GM23338 (cell line): ENCODE measurements around the gene TRIM44. TPM values are rescaled to one million over a fixed set of nuclear protein-coding genes. Genes with fewer than 3 reads are reported as not detected.

ENCODE experiments used
- ATAC-seq: fragments of 200-7000 bp; cut with Tn5 transposase; 3 replicates; pipeline ENCODE4 v1.9.1; 2020
- DNase-seq: peaks from one replicate; pipeline ENCODE4 v3.0.0-alpha.2; 2015; ENCODE audit warnings: low spot score
- H2AFZ ChIP-seq: fragments of 200-600 bp; sonication (generic); 2 replicates; pipeline ENCODE4 v1.8.0; 2016; ENCODE audit warnings: antibody characterized with exemption, mild to moderate bottlenecking, moderate library complexity
- H3F3A ChIP-seq: fragments of 200-600 bp; sonication (generic); replicated peaks from 2 replicates; pipeline ENCODE4 v1.8.0; 2017; ENCODE audit warnings: antibody characterized with exemption, mixed run types, low read depth
- H3K27ac ChIP-seq: fragments of 200-600 bp; sonication (generic); 2 replicates; pipeline ENCODE4 v1.6.1; 2016; ENCODE audit warnings: low read depth
- H3K27me3 ChIP-seq: fragments of 200-600 bp; sonication (generic); 2 replicates; pipeline ENCODE4 v1.8.0; 2016; ENCODE audit warnings: mild to moderate bottlenecking, mixed run types, moderate library complexity; ENCODE audit not compliant: insufficient read depth
- H3K36me3 ChIP-seq: fragments of 200-600 bp; sonication (generic); 2 replicates; pipeline ENCODE4 v1.8.0; 2016; ENCODE audit warnings: mild to moderate bottlenecking; ENCODE audit not compliant: insufficient read depth
- H3K4me1 ChIP-seq: fragments of 200-600 bp; sonication (generic); 2 replicates; pipeline ENCODE4 v1.8.0; 2016; ENCODE audit warnings: mild to moderate bottlenecking, moderate library complexity; ENCODE audit not compliant: insufficient read depth
- H3K4me2 ChIP-seq: fragments of 200-600 bp; sonication (generic); 2 replicates; pipeline ENCODE4 v1.7.1; 2017; ENCODE audit warnings: mixed run types
- H3K4me3 ChIP-seq: fragments of 200-600 bp; sonication (generic); 2 replicates; pipeline ENCODE4 v1.6.1; 2016; ENCODE audit warnings: mixed run types
- H3K79me2 ChIP-seq: fragments of 200-600 bp; sonication (generic); replicated peaks from 2 replicates; pipeline ENCODE4 v1.8.0; 2017; ENCODE audit warnings: mild to moderate bottlenecking; ENCODE audit not compliant: insufficient read depth
- H3K9me2 ChIP-seq: fragments of 200-600 bp; sonication (generic); 2 replicates; pipeline ENCODE4 v1.8.0; 2017; ENCODE audit not compliant: insufficient read depth
- H4K20me1 ChIP-seq: fragments of 200-600 bp; sonication (generic); replicated peaks from 2 replicates; pipeline ENCODE4 v1.8.0; 2017; ENCODE audit warnings: mild to moderate bottlenecking; ENCODE audit not compliant: insufficient read depth
- H3K27ac Mint-ChIP-seq: 2 replicates; pipeline ENCODE4 v1.8.0; 2020; ENCODE audit warnings: inconsistent platforms, mild to moderate bottlenecking, moderate library complexity, mixed read lengths
- H3K27me3 Mint-ChIP-seq: 3 replicates; pipeline ENCODE4 v1.8.0; 2022; ENCODE audit warnings: low read depth, mild to moderate bottlenecking, moderate library complexity, mixed read lengths, inconsistent platforms; ENCODE audit not compliant: insufficient read depth, poor library complexity
- H3K36me3 Mint-ChIP-seq: 3 replicates; pipeline ENCODE4 v1.8.0; 2021; ENCODE audit warnings: low read depth, mild to moderate bottlenecking, inconsistent platforms, moderate library complexity, mixed read lengths
- H3K4me1 Mint-ChIP-seq: 3 replicates; pipeline ENCODE4 v1.8.0; 2020; ENCODE audit warnings: mild to moderate bottlenecking, inconsistent platforms, mixed read lengths
- H3K4me3 Mint-ChIP-seq: 3 replicates; pipeline ENCODE4 v1.8.0; 2021; ENCODE audit warnings: moderate library complexity, mild to moderate bottlenecking, inconsistent platforms, mixed read lengths
- H3K9me3 Mint-ChIP-seq: 3 replicates; pipeline ENCODE4 v1.8.0; 2020; ENCODE audit warnings: moderate library complexity, mild to moderate bottlenecking, inconsistent platforms, mixed read lengths
- CREB1 ChIP-seq: fragments of 250-450 bp; sonication (Bioruptor Pico); IDR thresholded peaks from 2 replicates; pipeline ENCODE4 v1.5.0; 2020; ENCODE audit warnings: low read depth, mild to moderate bottlenecking, moderate library complexity
- EZH2 ChIP-seq: fragments of 200-600 bp; sonication (generic); IDR thresholded peaks from one replicate; pipeline ENCODE4 v1.8.0; 2017; ENCODE audit warnings: antibody characterized with exemption, mild to moderate bottlenecking, low read depth; ENCODE audit not compliant: unreplicated experiment
- EZH2phosphoT487 ChIP-seq: fragments of 200-600 bp; sonication (generic); IDR thresholded peaks from one replicate; pipeline ENCODE4 v1.8.1; 2018; ENCODE audit warnings: antibody characterized with exemption; ENCODE audit not compliant: unreplicated experiment
- NANOG ChIP-seq: IDR thresholded peaks from 2 replicates; pipeline ENCODE4 v1.6.1; 2016; ENCODE audit warnings: antibody characterized with exemption, borderline replicate concordance
- POLR2AphosphoS5 ChIP-seq: IDR thresholded peaks from 2 replicates; pipeline ENCODE4 v1.6.1; 2016; ENCODE audit warnings: antibody characterized with exemption, low read depth
- REST ChIP-seq: IDR thresholded peaks from one replicate; pipeline ENCODE4 v1.6.1; 2018; ENCODE audit warnings: antibody characterized with exemption; ENCODE audit not compliant: unreplicated experiment
- STAT1 ChIP-seq: IDR thresholded peaks from one replicate; pipeline ENCODE4 v1.6.1; 2016; ENCODE audit warnings: antibody characterized with exemption; ENCODE audit not compliant: unreplicated experiment
- ZNF114 ChIP-seq: fragments of 250-450 bp; sonication (Bioruptor Pico); IDR thresholded peaks from 2 replicates; pipeline ENCODE4 v1.5.0; 2020; ENCODE audit warnings: mild to moderate bottlenecking, moderate library complexity
- ZNF331 ChIP-seq: fragments of 250-450 bp; sonication (Bioruptor Pico); IDR thresholded peaks from 2 replicates; pipeline ENCODE4 v1.5.0; 2020; ENCODE audit warnings: low read depth, mild to moderate bottlenecking, moderate library complexity
- ZNF462 ChIP-seq: fragments of 250-450 bp; sonication (Bioruptor Pico); IDR thresholded peaks from 2 replicates; pipeline ENCODE4 v1.5.0; 2020; ENCODE audit warnings: mild to moderate bottlenecking, moderate library complexity
- polyA plus RNA-seq: library from polyadenylated mRNA; unstranded; fragments of >200 nt; fragmentation: Nextera tagmentation; extraction: Ambion mirVana; gene quantifications from 2 replicates; pipeline ENCODE4 v1.2.1, GENCODE V29; 2016
- total RNA-seq: library from RNA; depleted of rRNA; stranded (reverse); fragments of >200 nt; shearing (Covaris generic); gene quantifications from 2 replicates; pipeline ENCODE4 v1.2.3, GENCODE V29; 2014
- TF ChIP-seq, protein P1 (sequence below): IDR thresholded peaks from 2 replicates; pipeline ENCODE4 v1.6.1; 2016; ENCODE audit warnings: antibody characterized with exemption
- TF ChIP-seq, protein P2 (sequence below), 2 experiments: fragments of 200-600 bp in 1 of 2; sonication (generic) in 1 of 2; conservative IDR thresholded peaks; 2 replicates each; pipeline versions ENCODE4 v1.5.1 to v1.6.1; 2016 to 2017; ENCODE audit warnings: antibody characterized with exemption in 2 of 2, low read depth in 2 of 2, mild to moderate bottlenecking in 2 of 2, moderate library complexity in 1 of 2

TRIM44 gene
- total and polyA plus RNA-seq, 2 experiments from 2014 or later: 10.3 to 10.4 TPM

- no peak for TF ChIP-seq STAT1
Measured at GRCh38 chr11:35846874-35847273, 184.3 kb downstream of the TRIM44 start (continued).

- Histone ChIP-seq H3K27me3 (no peaks in the 10 kb centered on the region), H3K4me3 (no peak overlapping the region), H3F3A (no peaks in the 10 kb centered on the region), H3K36me3 (no peaks in the 10 kb centered on the region), H3K4me2 (no peak overlapping the region), H4K20me1 (no peaks in the 10 kb centered on the region), H3K9me2 (no peaks in the 10 kb centered on the region; the same call in 1 of the 2 replicates), H3K27ac (no peak overlapping the region), H3K79me2 (no peaks in the 10 kb centered on the region), H2AFZ (no peak overlapping the region), H3K4me1 (no peaks in the 10 kb centered on the region)
- no peak for ATAC-seq
- peaks cover 2% of the 10 kb centered on the region for H3K27me3 Mint-ChIP-seq
- no peak for DNase-seq
- TF ChIP-seq, protein P1, sequence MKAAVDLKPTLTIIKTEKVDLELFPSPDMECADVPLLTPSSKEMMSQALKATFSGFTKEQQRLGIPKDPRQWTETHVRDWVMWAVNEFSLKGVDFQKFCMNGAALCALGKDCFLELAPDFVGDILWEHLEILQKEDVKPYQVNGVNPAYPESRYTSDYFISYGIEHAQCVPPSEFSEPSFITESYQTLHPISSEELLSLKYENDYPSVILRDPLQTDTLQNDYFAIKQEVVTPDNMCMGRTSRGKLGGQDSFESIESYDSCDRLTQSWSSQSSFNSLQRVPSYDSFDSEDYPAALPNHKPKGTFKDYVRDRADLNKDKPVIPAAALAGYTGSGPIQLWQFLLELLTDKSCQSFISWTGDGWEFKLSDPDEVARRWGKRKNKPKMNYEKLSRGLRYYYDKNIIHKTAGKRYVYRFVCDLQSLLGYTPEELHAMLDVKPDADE: no peak
- TF ChIP-seq CREB1: no peak
- no peak for TF ChIP-seq POLR2AphosphoS5
- TF ChIP-seq, protein P2, sequence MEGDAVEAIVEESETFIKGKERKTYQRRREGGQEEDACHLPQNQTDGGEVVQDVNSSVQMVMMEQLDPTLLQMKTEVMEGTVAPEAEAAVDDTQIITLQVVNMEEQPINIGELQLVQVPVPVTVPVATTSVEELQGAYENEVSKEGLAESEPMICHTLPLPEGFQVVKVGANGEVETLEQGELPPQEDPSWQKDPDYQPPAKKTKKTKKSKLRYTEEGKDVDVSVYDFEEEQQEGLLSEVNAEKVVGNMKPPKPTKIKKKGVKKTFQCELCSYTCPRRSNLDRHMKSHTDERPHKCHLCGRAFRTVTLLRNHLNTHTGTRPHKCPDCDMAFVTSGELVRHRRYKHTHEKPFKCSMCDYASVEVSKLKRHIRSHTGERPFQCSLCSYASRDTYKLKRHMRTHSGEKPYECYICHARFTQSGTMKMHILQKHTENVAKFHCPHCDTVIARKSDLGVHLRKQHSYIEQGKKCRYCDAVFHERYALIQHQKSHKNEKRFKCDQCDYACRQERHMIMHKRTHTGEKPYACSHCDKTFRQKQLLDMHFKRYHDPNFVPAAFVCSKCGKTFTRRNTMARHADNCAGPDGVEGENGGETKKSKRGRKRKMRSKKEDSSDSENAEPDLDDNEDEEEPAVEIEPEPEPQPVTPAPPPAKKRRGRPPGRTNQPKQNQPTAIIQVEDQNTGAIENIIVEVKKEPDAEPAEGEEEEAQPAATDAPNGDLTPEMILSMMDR (conservative IDR thresholded peaks at IDR 0.05; ENCODE audit: low read depth in 2 of 2): no peak
- no peak for TF ChIP-seq REST
- TF ChIP-seq ZNF331 (CRISPR knock-in tag): no peak
- no peak for TF ChIP-seq EZH2
- no peak for TF ChIP-seq EZH2phosphoT487
- no peak for TF ChIP-seq NANOG
- no peak for TF ChIP-seq STAT1
- TF ChIP-seq ZNF462 (CRISPR knock-in tag): no peak
- TF ChIP-seq ZNF114 (CRISPR knock-in tag): no peak
- H3K27ac Mint-ChIP-seq: no peak overlapping the region
- no peak overlapping the region for H3K4me3 Mint-ChIP-seq
- H3K9me3 Mint-ChIP-seq: no peaks in the 10 kb centered on the region
- no peaks in the 10 kb centered on the region for H3K36me3 Mint-ChIP-seq
- H3K4me1 Mint-ChIP-seq: no peaks in the 10 kb centered on the region
Measured at GRCh38 chr11:35847473-35847872, 184.9 kb downstream of the TRIM44 start.
